A549 treated with CpdA at 1 μM for 4 hours (cell line): ENCODE measurements around the gene DDX52. TPM values are rescaled to one million over a fixed set of nuclear protein-coding genes. Genes with fewer than 3 reads are reported as not detected.

ENCODE experiments used
- total RNA-seq: library from RNA; stranded (reverse); fragments of 200-300 nt; extraction: Qiagen RNA extraction; gene quantifications from 5 replicates; pipeline ENCODE4 v1.2.3, GENCODE V29; 2022; ENCODE audit warnings: low read depth

Gene DDX52
- total RNA-seq = 29.3 to 35.8 TPM (median 30.9 TPM) in 5 replicates

GRCh38 chr17:37643118-37643766 lies at the start of gene DDX52:
Gene DDX52, minus strand, starts transcription at chr17:37643446. Its CDS starts 26 bp downstream, at chr17:37643420.

GRCh38 chr17:37609170-37610040 lies 33.8 kb downstream of the DDX52 start, which contains the start of gene SYNRG:
Gene SYNRG, minus strand, starts transcription at chr17:37609418. Its CDS starts 63 bp downstream, at chr17:37609355.

Other genes with a start within 250 kb of the DDX52 start
- 50.1 to 57.8 TPM (median 51.7 TPM) in 5 replicates for gene ACACA, start 236.6 kb downstream of the DDX52 start, total RNA-seq
- gene TADA2A, start 236.6 kb downstream of the DDX52 start, total RNA-seq = 11.5 to 14.2 TPM (median 11.9 TPM) in 5 replicates
- 43.1 to 56.1 TPM (median 48.2 TPM) in 5 replicates for gene DUSP14, start 153.6 kb downstream of the DDX52 start, total RNA-seq
- gene SYNRG, start 34.0 kb downstream of the DDX52 start, total RNA-seq = 11.8 to 15.3 TPM (median 14.2 TPM) in 5 replicates
- 26.3 to 30.4 TPM (median 27.5 TPM) in 5 replicates for gene HNF1B, start 101.6 kb upstream of the DDX52 start, total RNA-seq